NK-92 (cell line): ENCODE data around the gene GABPA.
"Not testable (repeated sequence)": the region's sequence is repeated elsewhere in the genome, so short reads cannot be mapped to it uniquely, and the experiment has no call there.

ENCODE experiments used
- DNase-seq: peaks from one replicate; lab custom pipeline; 2025; ENCODE audit not compliant: unreplicated experiment; lab: John Stamatoyannopoulos, UW

GABPA gene

GRCh38 chr21:25737421-25737820 is 2.6 kb downstream of the GABPA start:
- no peak for DNase-seq

DNA sequence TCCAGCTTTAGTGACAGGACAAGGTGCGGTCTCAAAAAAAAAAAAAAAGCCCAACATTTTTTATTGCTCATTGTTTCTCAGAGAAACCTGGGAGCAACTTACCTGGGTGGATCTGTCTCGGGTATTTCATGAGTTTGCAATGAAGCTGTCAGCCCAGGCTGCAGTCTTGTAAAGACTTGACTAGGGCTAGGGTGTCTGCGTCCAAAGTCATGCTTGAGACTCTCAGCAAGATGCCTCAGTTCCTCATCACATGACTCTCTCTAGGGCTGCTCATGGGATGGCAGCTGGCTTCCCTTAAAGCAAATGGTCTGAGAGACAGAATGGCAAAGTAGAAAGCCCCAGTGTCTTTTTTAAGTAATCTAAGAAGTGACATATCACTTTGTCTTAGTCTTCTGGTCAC is 8.1 kb downstream of the GABPA start:
- no peak for DNase-seq

DNA sequence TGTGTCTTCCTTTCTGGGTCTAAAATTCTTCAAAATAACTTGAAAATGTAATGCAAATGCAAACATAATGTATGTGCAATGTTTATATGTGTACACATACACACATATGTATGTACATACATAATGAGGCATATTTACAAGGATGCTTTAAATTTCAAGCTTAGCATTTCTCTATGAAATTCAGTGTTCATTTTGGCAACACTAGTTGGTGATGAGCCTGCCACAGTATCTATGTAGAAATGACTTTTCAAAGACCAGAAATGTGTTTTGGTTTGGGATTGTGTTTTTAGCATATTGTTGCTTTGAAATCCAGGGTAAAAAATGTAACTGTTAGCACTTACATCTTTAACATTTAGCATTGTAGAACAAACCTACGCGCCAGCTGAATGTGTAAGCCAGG is 10.1 kb downstream of the GABPA start:
- DNase-seq, result no peak

- DNase-seq, result no peak
Measured at GRCh38 chr21:25750085-25750484, 15.3 kb downstream of the GABPA start.

DNA sequence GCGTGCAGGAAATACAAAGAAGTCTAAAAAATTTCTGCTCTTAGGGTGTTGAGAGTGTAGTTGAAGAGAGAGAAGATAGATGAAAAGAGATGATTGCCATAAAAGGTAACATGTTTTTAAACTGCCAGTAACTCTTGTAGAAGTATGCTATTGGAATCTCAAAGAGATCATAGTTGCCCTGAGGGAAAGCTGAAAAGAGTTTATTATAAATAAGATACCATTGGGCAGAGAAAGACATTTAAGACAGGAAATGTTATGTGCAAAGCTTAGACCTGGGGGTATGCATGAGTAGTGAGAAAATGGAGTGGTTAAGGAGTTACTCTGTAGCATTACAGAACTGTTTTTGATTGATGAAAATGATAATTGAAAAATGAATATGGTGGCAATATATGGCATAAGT is 17.6 kb downstream of the GABPA start:
- no peak for DNase-seq

- no peak for DNase-seq
Measured at GRCh38 chr21:25756190-25756932, 21.6 kb downstream of the GABPA start.

GRCh38 chr21:25757531-25757930 is 22.8 kb downstream of the GABPA start:
- no peak for DNase-seq

GRCh38 chr21:25759573-25759972 is 24.8 kb downstream of the GABPA start:
- DNase-seq, result no peak

DNA sequence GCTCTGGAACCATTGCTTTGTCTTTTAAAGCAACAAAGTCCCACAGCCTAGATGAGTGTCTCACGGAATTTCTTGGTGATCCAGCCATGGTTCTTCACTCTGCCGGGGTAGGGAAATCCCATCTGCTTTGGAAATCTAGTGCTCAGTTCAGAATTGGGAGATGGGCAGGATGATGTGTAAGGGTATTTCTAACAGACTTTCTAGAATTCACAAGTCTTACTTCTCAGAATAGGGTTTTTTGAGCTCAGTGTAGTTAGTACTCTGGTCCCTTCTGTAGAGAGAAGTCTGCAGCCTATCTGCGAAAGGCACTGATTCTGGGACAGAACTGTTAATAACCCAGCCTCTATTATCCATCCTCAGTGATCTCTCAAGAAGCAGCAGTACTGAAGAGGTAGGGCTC is 25.3 kb downstream of the GABPA start:
- DNase-seq, result no peak

DNA sequence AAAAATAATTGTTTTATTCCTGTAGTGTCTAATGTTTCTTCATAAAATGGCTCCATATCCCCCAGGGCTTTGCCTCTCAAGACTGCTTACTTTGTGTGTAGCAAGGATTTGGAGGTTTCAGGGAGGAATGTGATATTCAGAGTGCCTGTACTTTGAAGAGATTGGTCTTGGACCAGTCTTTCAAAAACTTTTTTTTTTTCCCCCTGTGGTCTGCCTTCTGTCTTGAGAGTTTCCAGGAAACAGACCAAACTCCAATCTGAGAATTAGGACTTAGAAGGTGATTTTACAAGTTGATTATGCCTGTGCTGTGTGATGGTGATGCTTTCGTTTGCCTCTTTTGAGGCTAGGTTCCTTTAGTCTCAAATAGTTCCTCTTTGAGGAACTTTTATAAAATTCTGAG is 25.9 kb downstream of the GABPA start:
- no peak for DNase-seq

GRCh38 chr21:25764065-25764464 is 29.3 kb downstream of the GABPA start:
- DNase-seq, result no peak

DNA sequence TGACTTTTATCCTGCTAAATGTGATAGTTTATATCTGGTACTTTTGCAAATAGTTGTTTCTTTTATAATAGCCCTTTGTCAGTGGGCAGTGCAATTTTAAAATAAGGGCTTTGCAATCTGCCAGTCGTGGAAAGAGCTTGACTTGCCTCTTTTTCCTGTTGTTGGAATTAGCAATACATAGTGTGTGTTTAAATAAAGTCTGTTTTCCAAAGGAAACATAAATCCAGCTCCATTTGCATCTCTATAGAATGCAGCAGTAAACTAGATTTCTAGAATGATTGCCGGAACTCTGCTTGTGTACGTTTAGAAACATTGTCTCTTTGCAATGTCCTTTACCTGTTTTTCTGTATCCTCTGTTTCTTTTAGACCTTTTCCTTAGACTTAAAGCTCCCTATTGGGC is 33.1 kb downstream of the GABPA start:
- no peak for DNase-seq

DNA sequence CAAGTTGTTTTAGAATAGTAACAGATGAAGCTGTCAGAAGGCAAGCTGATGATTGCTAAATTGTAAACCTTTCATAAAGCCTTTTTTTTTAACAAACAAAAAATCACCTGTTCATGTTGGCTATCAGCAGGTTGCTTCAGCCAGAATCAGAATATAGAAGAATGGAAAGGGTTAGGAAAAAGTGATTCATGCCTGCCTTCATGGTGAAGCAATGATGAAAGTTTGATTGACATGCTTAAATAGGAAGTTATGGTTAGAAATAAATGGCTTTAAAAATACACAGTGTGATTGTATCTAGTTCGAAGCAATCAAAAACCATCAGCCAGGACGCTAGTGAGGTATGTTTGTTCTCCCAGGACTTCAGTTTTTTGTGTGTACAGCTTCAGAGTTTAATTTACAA is 37.9 kb downstream of the GABPA start:
- DNase-seq, result no peak

- no peak for DNase-seq
Measured at GRCh38 chr21:25776440-25776839, 41.7 kb downstream of the GABPA start.

GRCh38 chr21:25778126-25778875 is 43.5 kb downstream of the GABPA start:
- DNase-seq, result not testable (repeated sequence)

- DNase-seq, result no peak
Measured at GRCh38 chr21:25788677-25789076, 53.9 kb downstream of the GABPA start.

DNA sequence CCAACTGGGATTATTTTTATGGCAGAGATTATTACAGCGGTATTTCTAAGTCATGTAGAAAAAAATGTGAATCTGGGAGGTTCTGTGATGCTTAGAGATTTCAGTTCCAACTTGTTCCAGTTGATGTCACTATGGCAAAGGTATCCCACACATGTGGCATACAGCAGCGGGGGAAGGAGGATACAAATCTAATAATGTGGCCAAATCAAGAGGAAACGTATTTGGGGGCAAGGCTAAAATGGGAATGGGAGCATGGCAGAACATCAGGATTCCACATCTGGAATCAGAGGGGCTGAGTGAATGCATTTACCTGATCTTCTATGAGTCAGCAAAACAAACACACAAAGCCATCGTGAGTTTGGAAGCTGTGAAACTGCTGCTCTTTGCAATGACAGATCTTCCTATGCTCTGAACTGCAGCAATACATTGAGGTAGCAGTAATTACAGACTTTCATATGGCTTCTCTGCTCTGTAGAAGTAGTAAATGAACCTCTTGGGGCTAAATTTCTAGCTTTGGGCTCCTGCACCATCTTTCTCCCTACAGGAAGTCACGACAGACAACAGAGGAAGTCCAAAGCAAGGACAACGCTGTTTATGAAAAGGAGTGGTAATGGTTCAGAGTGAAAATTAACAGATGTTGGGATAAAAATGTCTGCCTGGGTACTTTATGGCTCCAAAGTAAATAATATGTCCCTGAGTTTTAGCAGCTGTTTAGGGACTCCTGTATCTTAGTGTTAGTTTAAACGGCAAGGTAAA is 55.5 kb downstream of the GABPA start:
- DNase-seq, result no peak

GRCh38 chr21:25790878-25791204 is 56.1 kb downstream of the GABPA start:
- DNase-seq, result no peak

- no peak for DNase-seq
Measured at GRCh38 chr21:25791319-25791718, 56.5 kb downstream of the GABPA start.

DNA sequence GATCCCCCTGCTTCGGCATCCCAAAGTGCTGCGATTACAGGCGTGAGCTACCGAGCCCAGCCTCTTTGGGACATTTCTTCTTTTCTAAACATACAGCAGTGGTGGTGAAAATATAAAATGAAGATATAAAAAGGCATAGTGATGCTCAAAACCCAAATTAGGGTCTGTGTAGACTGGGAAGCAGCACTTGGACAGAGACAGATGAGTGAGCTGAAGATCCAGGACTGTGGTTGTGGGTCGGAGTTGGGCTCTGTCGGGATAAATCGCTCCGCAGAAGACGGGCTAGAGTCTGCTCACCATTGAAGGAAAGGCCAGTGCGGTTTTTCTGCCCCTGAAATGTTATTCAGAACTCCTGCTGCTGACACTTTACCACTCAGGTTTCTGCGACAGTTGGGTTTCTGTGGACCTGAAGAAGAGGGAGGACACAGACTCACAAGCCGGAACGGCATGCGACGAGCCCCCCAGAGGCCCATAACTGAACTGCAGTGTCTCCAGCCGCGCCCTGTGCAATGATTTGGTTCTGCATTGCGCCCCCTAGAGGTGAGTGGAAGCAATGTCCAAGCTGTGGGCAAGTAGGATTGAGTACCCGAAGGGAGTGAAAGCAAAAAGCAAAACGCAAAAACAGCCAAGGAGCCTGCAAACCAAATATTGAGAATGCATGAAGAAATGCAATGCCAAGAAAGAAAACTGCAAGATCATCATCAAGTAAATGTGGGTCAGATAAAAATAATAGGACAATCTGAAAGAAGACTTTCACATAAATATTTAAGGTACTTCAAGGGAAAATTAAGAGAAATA is 66.6 kb downstream of the GABPA start:
- no peak for DNase-seq

GRCh38 chr21:25806060-25806459 is 71.3 kb downstream of the GABPA start:
- DNase-seq, result no peak
